ENCODE data around the gene NMRK2.

NMRK2 gene

GRCh38 chr19:3981373-3981735 is 48.5 kb downstream of the NMRK2 start:
- DNase-seq = no peak

DNA sequence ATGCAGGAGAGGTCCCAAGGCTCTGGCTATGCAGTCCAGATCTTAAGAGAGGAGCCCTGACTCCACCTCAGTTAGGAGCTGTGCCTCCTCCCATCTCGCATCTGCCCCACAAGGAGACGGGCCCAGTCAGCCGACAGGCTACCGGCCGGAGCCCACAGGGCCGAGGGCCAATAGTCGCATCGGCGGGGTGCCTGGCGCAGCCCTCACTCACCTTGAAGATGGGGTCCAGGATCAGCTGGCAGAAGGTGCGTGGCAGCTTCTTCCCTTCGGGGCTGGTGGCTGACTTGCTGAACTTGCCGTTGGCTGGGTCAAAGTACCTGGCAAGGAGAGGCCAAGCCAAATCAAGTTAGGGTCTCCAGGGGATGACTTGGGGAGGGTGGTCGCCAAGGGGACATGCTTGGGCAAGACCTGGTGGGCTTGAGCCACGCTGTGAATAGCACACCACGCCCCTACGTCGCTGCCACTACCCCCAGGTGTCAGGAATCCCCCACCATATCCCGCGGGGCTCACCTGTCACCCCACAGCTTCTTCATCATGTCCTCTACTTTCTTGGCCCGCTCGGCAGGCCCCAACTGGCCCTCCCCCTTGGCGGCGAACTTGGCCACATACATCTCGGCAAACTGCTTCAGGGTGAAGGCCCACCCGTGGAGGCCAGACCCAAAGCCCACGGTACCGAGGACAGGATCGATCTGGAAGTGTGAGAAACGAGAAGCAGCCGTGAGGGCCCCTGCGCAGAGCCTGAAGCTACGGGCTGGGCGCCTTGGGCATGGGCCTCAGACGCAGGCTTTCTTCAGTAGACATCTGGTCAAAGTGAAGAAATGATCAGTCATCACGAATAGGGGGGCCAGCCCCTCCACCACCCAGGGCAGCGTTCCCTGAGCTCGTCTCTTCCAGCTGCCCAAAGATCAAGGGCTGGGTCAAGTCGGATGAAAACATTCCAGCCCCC is 49.1 kb downstream of the NMRK2 start:
- DNase-seq = no peak

- DNase-seq = no peak
Observed at GRCh38 chr19:3982701-3983541, 50.1 kb downstream of the NMRK2 start.

DNA sequence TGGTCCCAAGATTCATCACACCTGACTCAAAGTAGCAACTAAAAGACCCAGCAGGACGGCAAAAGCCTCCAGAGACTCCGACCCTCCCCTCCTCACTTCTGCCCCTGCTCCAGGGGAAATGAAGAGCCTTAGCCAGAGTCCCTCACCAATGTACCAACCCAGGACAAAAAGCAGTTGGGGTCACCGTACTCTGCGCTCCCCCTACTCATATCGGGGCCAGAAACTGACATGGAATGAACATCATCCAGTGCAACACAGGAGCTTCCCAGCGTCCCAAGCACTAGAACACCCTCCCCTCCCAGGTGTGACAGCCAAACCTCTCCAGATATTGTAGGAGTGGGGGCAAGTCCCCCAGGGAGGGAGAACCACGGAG is 50.7 kb downstream of the NMRK2 start:
- no peak for DNase-seq

GRCh38 chr19:3983936-3984583 is 51.2 kb downstream of the NMRK2 start:
- DNase-seq = peak in 1 of 56 donors; percentile 14

DNA sequence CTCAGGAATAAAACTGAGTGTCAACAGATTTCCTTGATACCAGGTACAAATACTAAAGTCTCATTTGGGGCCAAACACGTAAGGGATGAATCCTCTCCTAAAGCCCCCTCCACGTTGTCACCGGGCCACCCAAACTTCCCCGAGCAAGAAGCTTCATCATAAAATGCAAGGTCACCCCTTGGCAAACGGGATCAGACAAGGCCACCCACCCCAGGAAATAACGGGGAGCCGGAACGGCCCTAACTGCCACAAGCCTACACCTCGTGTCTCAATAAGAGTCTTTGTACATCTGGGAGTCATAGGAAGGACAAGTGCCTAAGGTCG is 51.7 kb downstream of the NMRK2 start:
- peak in 2 of 56 donors; percentile 41 for DNase-seq

- peak in 54 of 56 donors; percentile 41 to 92 (median 82) for DNase-seq
Observed at GRCh38 chr19:3984908-3985642, 52.2 kb downstream of the NMRK2 start, which contains the start of gene EEF2. Gene EEF2, minus strand, starts transcription at chr19:3985463. Its CDS starts 83 bp downstream, at chr19:3985380.

DNA sequence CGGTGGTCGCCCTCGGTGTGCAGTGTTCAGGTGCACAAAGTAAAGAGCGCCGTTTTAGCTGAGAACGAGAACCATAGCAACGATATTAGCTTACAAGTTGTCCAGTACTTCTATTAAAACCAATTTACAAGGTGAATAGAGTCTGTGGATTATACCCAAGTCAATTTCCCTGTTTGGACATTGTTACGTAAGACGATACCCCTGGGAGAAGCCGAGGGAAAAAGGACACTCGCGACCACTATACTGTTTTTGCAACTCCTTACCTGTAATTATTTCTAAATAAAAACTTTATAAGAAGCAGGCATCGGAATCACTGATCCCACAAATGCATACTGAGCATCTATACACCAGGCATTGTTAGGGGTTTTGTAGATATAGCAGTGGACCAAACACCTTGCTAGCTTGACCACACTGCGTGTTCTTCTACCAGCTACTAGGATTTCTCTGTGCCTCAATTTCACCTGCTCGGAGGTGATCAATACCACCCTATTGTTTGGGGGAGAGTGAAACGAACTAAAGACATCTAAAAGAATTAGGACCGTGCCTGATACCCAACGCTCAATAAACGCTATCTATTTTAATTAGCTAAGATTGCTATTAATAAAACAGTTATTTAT is 52.9 kb downstream of the NMRK2 start:
- no peak for DNase-seq

- peak in 45 of 56 donors; percentile 5 to 74 (median 39) for DNase-seq
Observed at GRCh38 chr19:3986260-3987041, 53.6 kb downstream of the NMRK2 start.

DNA sequence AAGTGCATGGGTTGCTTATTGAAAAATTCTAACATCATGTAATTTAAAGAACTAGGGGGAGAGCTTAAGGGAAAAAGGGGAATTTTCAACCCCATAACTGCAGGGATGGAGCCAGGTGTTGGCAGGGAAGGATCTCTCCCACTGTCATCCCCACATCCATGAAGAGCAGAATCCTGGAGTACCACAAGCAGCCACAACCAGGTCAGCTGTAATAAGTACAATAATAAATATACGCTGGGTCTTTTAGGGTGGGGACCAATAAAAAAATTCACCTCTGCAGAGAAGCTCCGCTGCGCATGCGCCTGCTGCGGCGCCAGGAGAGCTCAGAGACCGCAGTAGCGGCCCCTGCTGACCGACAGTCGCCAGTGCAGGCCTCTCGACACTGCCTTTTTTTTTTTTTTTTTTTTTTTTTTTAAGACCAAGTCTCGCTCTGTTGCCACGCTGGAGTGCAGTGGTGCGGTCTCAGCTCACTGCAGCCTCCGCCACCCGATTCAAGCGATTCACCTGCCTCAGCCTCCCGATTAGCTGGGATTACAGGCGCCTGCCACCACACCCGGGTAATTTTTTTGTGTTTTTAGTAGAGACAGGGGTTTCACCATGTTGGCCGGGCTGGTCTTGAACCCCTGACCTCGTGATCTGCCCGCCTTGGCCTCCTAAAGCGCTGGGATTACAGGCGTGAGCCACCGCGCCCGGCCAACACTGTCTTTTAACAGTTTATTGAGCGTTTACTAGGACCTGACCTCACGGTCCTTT is 54.9 kb downstream of the NMRK2 start:
- DNase-seq = peak in 52 of 56 donors; percentile 17 to 89 (median 60)

- no peak for DNase-seq
Observed at GRCh38 chr19:3990815-3991117, 57.9 kb downstream of the NMRK2 start.

Data from nucleus accumbens (tissue), 56 donors.